Measurements from ENCODE around the gene ACTR8. TPM values are rescaled to one million over a fixed set of nuclear protein-coding genes. Genes with fewer than 3 reads are reported as not detected.

ACTR8 gene
- total and polyA plus RNA-seq, 2 of the 4 experiments (the other 2 are of a cell fraction) = 20.3 to 31.4 TPM

DNA sequence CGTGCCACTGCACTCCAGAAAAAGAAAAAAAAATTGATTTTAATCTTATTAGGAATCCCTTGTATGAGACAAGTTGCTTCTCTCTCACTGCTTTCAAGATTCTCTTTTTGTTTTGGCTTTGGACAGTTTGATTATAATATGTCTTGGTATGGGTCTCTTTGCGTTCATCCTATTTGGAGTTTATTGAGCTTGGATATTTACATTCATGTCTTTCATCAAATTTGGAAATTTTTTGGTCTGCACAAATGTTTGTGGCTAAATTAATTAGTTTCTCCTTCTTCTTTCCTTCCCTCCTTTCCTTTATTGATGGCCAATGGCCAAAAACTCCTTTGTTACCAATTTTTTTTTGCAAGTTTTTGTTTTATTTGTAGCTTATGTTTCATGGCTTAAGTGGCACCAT is 37.8 kb upstream of the ACTR8 start:
- Histone ChIP-seq H3K9me1 (ENCODE audit: insufficient read depth, low read length) (no peaks in the 10 kb centered on the region), H3K27me3 (ENCODE audit: control insufficient read depth, insufficient read depth, low read length) (no peaks in the 10 kb centered on the region), H4K5ac (ENCODE audit: low read depth, low read length) (no peak overlapping the region), H3K56ac (ENCODE audit: extremely low read depth, insufficient read depth, low read length) (no peak overlapping the region), H3K36me3 (ENCODE audit: control insufficient read depth, insufficient read depth, low read length) (no peaks in the 10 kb centered on the region), H3K4ac (ENCODE audit: low read depth, low read length) (no peak overlapping the region), H2BK15ac (ENCODE audit: low read depth, low read length) (no peak overlapping the region), H3K18ac (ENCODE audit: low read depth, low read length) (no peak overlapping the region), H2BK120ac (ENCODE audit: low read depth, low read length) (no peak overlapping the region), H2AFZ (replicated peaks; ENCODE audit: low read length, poor library complexity) (no peak overlapping the region), H2BK5ac (ENCODE audit: low read depth, low read length, poor library complexity, severe bottlenecking) (no peak overlapping the region), H3K4me3 (ENCODE audit: insufficient read depth, low read depth, low read length) (no peak overlapping the region), H3K9ac (ENCODE audit: low read depth, low read length) (no peak overlapping the region), H3K4me1 (ENCODE audit: control insufficient read depth, insufficient read depth, low read length) (no peaks in the 10 kb centered on the region), H4K20me1 (ENCODE audit: insufficient read depth, low read length) (no peaks in the 10 kb centered on the region), H3K14ac (replicated peaks; ENCODE audit: low read depth, low read length) (no peak overlapping the region), H3K79me1 (ENCODE audit: low read depth in 1 of 2, low read length in 2 of 2) (no peaks in the 10 kb centered on the region), H3K23ac (ENCODE audit: low read depth, low read length) (no peak overlapping the region), H2AK5ac (ENCODE audit: low read depth, low read length) (no peak overlapping the region), H4K8ac (ENCODE audit: low read depth in 2 of 2, low read length in 2 of 2) (no peak overlapping the region), H4K91ac (ENCODE audit: insufficient read depth, low read depth, low read length) (no peak overlapping the region), H3K27ac (ENCODE audit: insufficient read depth, low read length) (no peak overlapping the region), H3K4me2 (ENCODE audit: low read depth, low read length) (no peak overlapping the region), H2BK20ac (ENCODE audit: low read depth, low read length) (no peak overlapping the region), H2AK9ac (replicated peaks; ENCODE audit: low read depth, low read length, poor library complexity) (no peak overlapping the region), H3K9me3 (ENCODE audit: control insufficient read depth, insufficient read depth, low read length) (no peaks in the 10 kb centered on the region)
- CTCF ChIA-PET = no interaction called here
- in situ Hi-C loops (cut with MboI; ENCODE audit: low sequenced_read_pairs) = no loop called here
- no CpG with 5 or more reads among the region's 2 CpGs for WGBS, 2 experiments (ENCODE audit: extremely low coverage in 2 of 2, insufficient read length in 1 of 2)
- BruUV-seq (replicated peaks) = no TSS peak
- POLR2A ChIA-PET (ENCODE audit: unreplicated experiment) = no interaction called here
- intact Hi-C loops (cut with micrococcal nuclease) = no loop called here
- TF ChIP-seq RCOR1 (IDR thresholded peaks at IDR 0.05; ENCODE audit: insufficient replicate concordance, low read length) (no peak), RFX5 (IDR thresholded peaks at IDR 0.05; ENCODE audit: low read depth, low read length) (no peak), SMC3 (IDR thresholded peaks at IDR 0.05; ENCODE audit: low read depth, low read length) (no peak), BHLHE40 (IDR thresholded peaks at IDR 0.05; ENCODE audit: low read depth, low read length) (no peak), FOS (IDR thresholded peaks at IDR 0.05; ENCODE audit: low read depth, low read length) (no peak), RAD21 (IDR thresholded peaks at IDR 0.05; ENCODE audit: low read length) (no peak), CEBPB (IDR thresholded peaks at IDR 0.05; ENCODE audit: low read depth, low read length) (no peak)
- TF ChIP-seq, protein P1, sequence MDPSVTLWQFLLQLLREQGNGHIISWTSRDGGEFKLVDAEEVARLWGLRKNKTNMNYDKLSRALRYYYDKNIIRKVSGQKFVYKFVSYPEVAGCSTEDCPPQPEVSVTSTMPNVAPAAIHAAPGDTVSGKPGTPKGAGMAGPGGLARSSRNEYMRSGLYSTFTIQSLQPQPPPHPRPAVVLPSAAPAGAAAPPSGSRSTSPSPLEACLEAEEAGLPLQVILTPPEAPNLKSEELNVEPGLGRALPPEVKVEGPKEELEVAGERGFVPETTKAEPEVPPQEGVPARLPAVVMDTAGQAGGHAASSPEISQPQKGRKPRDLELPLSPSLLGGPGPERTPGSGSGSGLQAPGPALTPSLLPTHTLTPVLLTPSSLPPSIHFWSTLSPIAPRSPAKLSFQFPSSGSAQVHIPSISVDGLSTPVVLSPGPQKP (IDR thresholded peaks at IDR 0.05; ENCODE audit: borderline replicate concordance, low read depth, low read length) = no peak
- TF ChIP-seq, protein P2, sequence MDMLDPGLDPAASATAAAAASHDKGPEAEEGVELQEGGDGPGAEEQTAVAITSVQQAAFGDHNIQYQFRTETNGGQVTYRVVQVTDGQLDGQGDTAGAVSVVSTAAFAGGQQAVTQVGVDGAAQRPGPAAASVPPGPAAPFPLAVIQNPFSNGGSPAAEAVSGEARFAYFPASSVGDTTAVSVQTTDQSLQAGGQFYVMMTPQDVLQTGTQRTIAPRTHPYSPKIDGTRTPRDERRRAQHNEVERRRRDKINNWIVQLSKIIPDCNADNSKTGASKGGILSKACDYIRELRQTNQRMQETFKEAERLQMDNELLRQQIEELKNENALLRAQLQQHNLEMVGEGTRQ (IDR thresholded peaks at IDR 0.05; ENCODE audit: low read depth, low read length) = no peak
- TF ChIP-seq, protein P3, sequence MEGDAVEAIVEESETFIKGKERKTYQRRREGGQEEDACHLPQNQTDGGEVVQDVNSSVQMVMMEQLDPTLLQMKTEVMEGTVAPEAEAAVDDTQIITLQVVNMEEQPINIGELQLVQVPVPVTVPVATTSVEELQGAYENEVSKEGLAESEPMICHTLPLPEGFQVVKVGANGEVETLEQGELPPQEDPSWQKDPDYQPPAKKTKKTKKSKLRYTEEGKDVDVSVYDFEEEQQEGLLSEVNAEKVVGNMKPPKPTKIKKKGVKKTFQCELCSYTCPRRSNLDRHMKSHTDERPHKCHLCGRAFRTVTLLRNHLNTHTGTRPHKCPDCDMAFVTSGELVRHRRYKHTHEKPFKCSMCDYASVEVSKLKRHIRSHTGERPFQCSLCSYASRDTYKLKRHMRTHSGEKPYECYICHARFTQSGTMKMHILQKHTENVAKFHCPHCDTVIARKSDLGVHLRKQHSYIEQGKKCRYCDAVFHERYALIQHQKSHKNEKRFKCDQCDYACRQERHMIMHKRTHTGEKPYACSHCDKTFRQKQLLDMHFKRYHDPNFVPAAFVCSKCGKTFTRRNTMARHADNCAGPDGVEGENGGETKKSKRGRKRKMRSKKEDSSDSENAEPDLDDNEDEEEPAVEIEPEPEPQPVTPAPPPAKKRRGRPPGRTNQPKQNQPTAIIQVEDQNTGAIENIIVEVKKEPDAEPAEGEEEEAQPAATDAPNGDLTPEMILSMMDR (conservative IDR thresholded peaks at IDR 0.05; ENCODE audit: low read depth, low read length) = no peak
- dilution Hi-C loops (cut with HindIII; ENCODE audit: low sequenced_read_pairs, unreplicated experiment) = no loop called here
- ATAC-seq (ENCODE audit: low read depth) = no peak
- no peak for DNase-seq
